ENCODE results near the gene RNF13. TPM values are rescaled to one million over a fixed set of nuclear protein-coding genes. Genes with fewer than 3 reads are reported as not detected.

Gene RNF13
- total RNA-seq, 2 experiments from 2014 or later = 39.1 to 44.1 TPM

DNA sequence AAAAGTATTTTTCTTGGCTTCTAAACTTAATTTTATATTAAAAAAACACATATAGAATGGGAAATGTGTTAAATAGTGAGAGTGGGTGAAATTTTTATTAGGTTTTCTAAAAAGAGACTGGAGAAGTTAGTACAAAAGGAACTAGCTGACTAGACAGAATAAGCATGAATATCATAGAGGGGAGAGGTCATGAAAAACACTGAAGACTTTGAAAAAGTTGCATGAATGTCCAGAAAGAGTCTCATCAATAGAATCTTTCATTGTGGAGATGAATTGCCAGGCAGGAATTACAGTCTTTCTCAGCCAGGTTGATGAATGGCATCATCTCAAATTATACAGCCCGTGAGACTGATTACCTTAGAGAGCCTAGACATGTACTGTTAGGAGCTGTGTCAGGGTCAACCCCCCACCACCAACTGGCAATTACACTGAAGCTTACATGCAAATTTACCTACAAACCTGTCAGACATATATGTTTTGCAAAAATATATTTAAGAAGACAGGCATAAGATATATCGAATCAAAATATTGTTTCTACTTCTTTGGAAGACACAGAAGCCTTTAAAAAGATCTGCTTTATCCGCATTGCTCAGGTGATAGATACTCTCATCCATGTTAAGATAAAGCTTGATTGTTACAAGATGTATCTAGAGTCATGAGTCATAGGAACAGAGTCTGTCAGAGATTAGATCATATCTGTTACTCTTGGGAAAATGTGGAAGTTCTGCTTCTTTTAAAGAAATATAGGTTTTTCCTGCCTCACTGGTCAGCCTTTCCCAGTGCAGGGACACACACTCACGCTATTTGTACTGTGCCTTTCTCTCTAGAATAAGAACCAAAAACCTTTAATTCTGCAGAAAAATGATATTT, 192.5 kb downstream of the RNF13 start:
- no peak for ATAC-seq (ENCODE audit: poor library complexity)

DNA sequence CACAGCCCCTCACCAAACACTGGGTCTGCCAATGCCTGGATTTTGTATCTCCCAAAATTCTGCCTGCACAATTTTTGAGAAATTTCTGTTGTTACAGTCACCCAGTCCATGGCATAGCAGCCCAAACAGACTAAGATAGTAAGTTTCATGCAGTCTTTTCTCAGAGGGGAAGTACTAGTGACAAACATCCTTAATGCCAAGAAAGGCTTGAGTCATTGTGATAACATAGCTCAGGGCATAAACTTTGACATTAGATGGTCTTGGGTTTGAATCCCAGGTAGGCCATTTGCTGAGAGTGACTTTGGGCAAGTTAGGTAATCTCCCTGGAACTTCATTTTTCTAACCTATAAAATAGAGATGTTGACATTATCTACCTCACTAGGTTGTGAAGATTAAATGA, 193.8 kb downstream of the RNF13 start:
- intact Hi-C loops (cut with DNase I, micrococcal nuclease) = no loop called here
- H3K9me3 ChIP-seq (ENCODE audit: control insufficient read depth in 1 of 2, insufficient read depth in 1 of 2, low read length in 2 of 2) = no peaks in the 10 kb centered on the region
- ChIA-PET CTCF (no interaction called here), POLR2A (no interaction called here)
- no peak overlapping the region for H3K27ac ChIP-seq (ENCODE audit: low read depth in 1 of 2, low read length in 2 of 2)
- TF ChIP-seq, protein P1, sequence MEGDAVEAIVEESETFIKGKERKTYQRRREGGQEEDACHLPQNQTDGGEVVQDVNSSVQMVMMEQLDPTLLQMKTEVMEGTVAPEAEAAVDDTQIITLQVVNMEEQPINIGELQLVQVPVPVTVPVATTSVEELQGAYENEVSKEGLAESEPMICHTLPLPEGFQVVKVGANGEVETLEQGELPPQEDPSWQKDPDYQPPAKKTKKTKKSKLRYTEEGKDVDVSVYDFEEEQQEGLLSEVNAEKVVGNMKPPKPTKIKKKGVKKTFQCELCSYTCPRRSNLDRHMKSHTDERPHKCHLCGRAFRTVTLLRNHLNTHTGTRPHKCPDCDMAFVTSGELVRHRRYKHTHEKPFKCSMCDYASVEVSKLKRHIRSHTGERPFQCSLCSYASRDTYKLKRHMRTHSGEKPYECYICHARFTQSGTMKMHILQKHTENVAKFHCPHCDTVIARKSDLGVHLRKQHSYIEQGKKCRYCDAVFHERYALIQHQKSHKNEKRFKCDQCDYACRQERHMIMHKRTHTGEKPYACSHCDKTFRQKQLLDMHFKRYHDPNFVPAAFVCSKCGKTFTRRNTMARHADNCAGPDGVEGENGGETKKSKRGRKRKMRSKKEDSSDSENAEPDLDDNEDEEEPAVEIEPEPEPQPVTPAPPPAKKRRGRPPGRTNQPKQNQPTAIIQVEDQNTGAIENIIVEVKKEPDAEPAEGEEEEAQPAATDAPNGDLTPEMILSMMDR (IDR thresholded peaks at IDR 0.05) = no peak
- no peaks in the 10 kb centered on the region for H3K36me3 ChIP-seq (ENCODE audit: insufficient read depth, low read length)
- Mint-ChIP-seq H3K36me3 (ENCODE audit: low read depth) (no peaks in the 10 kb centered on the region), H3K4me1 (ENCODE audit: low read depth) (no peaks in the 10 kb centered on the region), H3K27me3 (no peaks in the 10 kb centered on the region), H3K27ac (no peak overlapping the region), H3K9me3 (no peaks in the 10 kb centered on the region), H3K4me3 (no peak overlapping the region)
- no peak for DNase-seq
- no peaks in the 10 kb centered on the region for H3K4me1 ChIP-seq (ENCODE audit: insufficient read depth, low read length)
- H3K27me3 ChIP-seq (ENCODE audit: control insufficient read depth in 1 of 2, insufficient read depth in 2 of 2, low read length in 2 of 2) = no peaks in the 10 kb centered on the region
- no peak overlapping the region for H3K4me3 ChIP-seq (ENCODE audit: low read length)
- no peak for ATAC-seq (ENCODE audit: poor library complexity)

More for the DNA sequence above, 192.5 kb downstream of the RNF13 start:
- no peak overlapping the region for H3K4me3 Mint-ChIP-seq
- POLR2A ChIA-PET = no interaction called here
- H3K36me3 Mint-ChIP-seq (ENCODE audit: low read depth) = no peaks in the 10 kb centered on the region
- no peaks in the 10 kb centered on the region for H3K4me1 Mint-ChIP-seq (ENCODE audit: low read depth)
- no peak for DNase-seq
- H3K27me3 Mint-ChIP-seq = no peaks in the 10 kb centered on the region
- TF ChIP-seq, protein P1 (IDR thresholded peaks at IDR 0.05) = no peak
- Histone ChIP-seq H3K27ac (ENCODE audit: low read depth in 1 of 2, low read length in 2 of 2) (no peak overlapping the region), H3K9me3 (ENCODE audit: control insufficient read depth in 1 of 2, insufficient read depth in 1 of 2, low read length in 2 of 2) (no peaks in the 10 kb centered on the region), H3K36me3 (ENCODE audit: insufficient read depth, low read length) (no peaks in the 10 kb centered on the region), H3K4me3 (ENCODE audit: low read length) (no peak overlapping the region), H3K4me1 (ENCODE audit: insufficient read depth, low read length) (no peaks in the 10 kb centered on the region), H3K27me3 (ENCODE audit: control insufficient read depth in 1 of 2, insufficient read depth in 2 of 2, low read length in 2 of 2) (no peaks in the 10 kb centered on the region)
- CTCF ChIA-PET = no interaction called here
- no peak overlapping the region for H3K27ac Mint-ChIP-seq
- intact Hi-C loops (cut with DNase I, micrococcal nuclease) = no loop called here
- no peaks in the 10 kb centered on the region for H3K9me3 Mint-ChIP-seq

Other genes starting within 250 kb of the RNF13 start
- gene WWTR1, start 155.2 kb upstream of the RNF13 start, total RNA-seq = under 1 TPM; 0.22 to 0.30 TPM
- 10 to 100 TPM; 42.0 to 46.8 TPM for gene COMMD2, start 60.7 kb upstream of the RNF13 start, total RNA-seq
- not detected for gene ANKUB1, start 20.7 kb upstream of the RNF13 start, total RNA-seq
- gene PFN2, start 157.7 kb downstream of the RNF13 start, total RNA-seq = 10 to 100 TPM; 15.5 to 15.8 TPM

Measured in CD4-positive, alpha-beta T cell (primary cell).